GM19467 (cell line): ENCODE results near the gene TANK.
A peak's percentile ranks its signal among the peaks of the same experiment; 100 is the strongest.

Source experiments
- ATAC-seq: cut with Tn5 transposase; IDR thresholded peaks from one replicate; pipeline ENCODE4 v1.9.1; 2021; ENCODE audit warnings: mild to moderate bottlenecking, moderate library complexity; ENCODE audit not compliant: unreplicated experiment

Gene TANK

GRCh38 chr2:161223139-161223732, 63.0 kb downstream of the TANK start:
- ATAC-seq: no peak

GRCh38 chr2:161228511-161229240, 68.4 kb downstream of the TANK start:
- ATAC-seq: no peak

GRCh38 chr2:161230959-161231358, 70.7 kb downstream of the TANK start:
- no peak for ATAC-seq

- no peak for ATAC-seq
These were observed 72.3 kb downstream of the TANK start for GRCh38 chr2:161232571-161232970.

GRCh38 chr2:161233858-161234431, 73.7 kb downstream of the TANK start:
- no peak for ATAC-seq

GRCh38 chr2:161234627-161235026, 74.4 kb downstream of the TANK start:
- ATAC-seq: no peak

GRCh38 chr2:161237392-161238264, 77.4 kb downstream of the TANK start:
- peak; percentile 32 for ATAC-seq

- no peak for ATAC-seq
These were observed 78.0 kb downstream of the TANK start for GRCh38 chr2:161238265-161238559.

GRCh38 chr2:161238560-161239325, 78.5 kb downstream of the TANK start:
- ATAC-seq: peak; percentile 34

GRCh38 chr2:161239326-161240109, 79.3 kb downstream of the TANK start:
- ATAC-seq: no peak

- no peak for ATAC-seq
These were observed 81.7 kb downstream of the TANK start for GRCh38 chr2:161241894-161242293.

- ATAC-seq: peak; percentile 35
These were observed 83.1 kb downstream of the TANK start for GRCh38 chr2:161243312-161243711.

GRCh38 chr2:161243905-161244304, 83.7 kb downstream of the TANK start:
- ATAC-seq: no peak

- ATAC-seq: peak; percentile 73
These were observed 84.4 kb downstream of the TANK start for GRCh38 chr2:161244387-161245260.

GRCh38 chr2:161245261-161245553, 85.0 kb downstream of the TANK start:
- no peak for ATAC-seq

GRCh38 chr2:161245671-161246070, 85.4 kb downstream of the TANK start:
- ATAC-seq: no peak

- ATAC-seq: no peak
These were observed 86.1 kb downstream of the TANK start for GRCh38 chr2:161246281-161246680.

GRCh38 chr2:161250864-161251436, 90.7 kb downstream of the TANK start:
- peak; percentile 55 for ATAC-seq
